NCI-H82 (cell line): ENCODE results near the gene PIK3R4.

Source experiments
- DNase-seq: peaks from one replicate; lab custom pipeline; 2025; lab: John Stamatoyannopoulos, UW

The PIK3R4 gene

GRCh38 chr3:130640027-130640426, 106.6 kb downstream of the PIK3R4 start:
- no peak for DNase-seq

- DNase-seq, result no peak
Measured at GRCh38 chr3:130636480-130637234, 110.0 kb downstream of the PIK3R4 start.

GRCh38 chr3:130635978-130636377, 110.7 kb downstream of the PIK3R4 start:
- DNase-seq, result no peak

GRCh38 chr3:130635285-130635684, 111.3 kb downstream of the PIK3R4 start:
- DNase-seq, result no peak
